T-helper 17 cell (primary cell): ENCODE measurements around the gene MYDGF. TPM values are rescaled to one million over a fixed set of nuclear protein-coding genes. Genes with fewer than 3 reads are reported as not detected.
"Not testable (repeated sequence)": the region's sequence is repeated elsewhere in the genome, so short reads cannot be mapped to it uniquely, and the experiment has no call there.

Experiments
- ATAC-seq: fragments of 150-1000 bp; cut with Tn5 transposase; 2 replicates; pipeline ENCODE4 v1.10.0; 2021; ENCODE audit warnings: mild to moderate bottlenecking, moderate library complexity
- DNase-seq, 3 donors: peaks; one replicate each; pipeline versions ENCODE4 v3.0.0 to v3.0.0-alpha.2; 2020 to 2021
- H3K9me3 ChIP-seq: one replicate; pipeline ENCODE4 v1.7.0; 2013; ENCODE audit warnings: low read length, mild to moderate bottlenecking; ENCODE audit not compliant: control insufficient read depth, poor library complexity, severe bottlenecking
- H3K27ac Mint-ChIP-seq: one replicate; pipeline ENCODE4 v1.8.0; 2022; ENCODE audit warnings: mild to moderate bottlenecking, moderate library complexity, mixed read lengths
- H3K27me3 Mint-ChIP-seq: one replicate; pipeline ENCODE4 v1.8.0; 2022; ENCODE audit warnings: mixed read lengths
- H3K36me3 Mint-ChIP-seq: one replicate; pipeline ENCODE4 v1.8.0; 2022; ENCODE audit warnings: low read depth, mixed read lengths
- H3K4me1 Mint-ChIP-seq: one replicate; pipeline ENCODE4 v1.8.0; 2022; ENCODE audit warnings: mild to moderate bottlenecking, mixed read lengths
- H3K4me3 Mint-ChIP-seq: one replicate; pipeline ENCODE4 v1.8.0; 2022; ENCODE audit warnings: mild to moderate bottlenecking, moderate library complexity, mixed read lengths
- total RNA-seq, 4 donors: library from RNA in 2 of 4; stranded (reverse) in 2 of 4; gene quantifications; one replicate each; pipeline ENCODE4 v1.2.3 and lab custom pipeline; 2022 to 2026

Gene MYDGF
- total RNA-seq, 2 donors from 2014 or later, result 33.9 to 37.9 TPM

DNA sequence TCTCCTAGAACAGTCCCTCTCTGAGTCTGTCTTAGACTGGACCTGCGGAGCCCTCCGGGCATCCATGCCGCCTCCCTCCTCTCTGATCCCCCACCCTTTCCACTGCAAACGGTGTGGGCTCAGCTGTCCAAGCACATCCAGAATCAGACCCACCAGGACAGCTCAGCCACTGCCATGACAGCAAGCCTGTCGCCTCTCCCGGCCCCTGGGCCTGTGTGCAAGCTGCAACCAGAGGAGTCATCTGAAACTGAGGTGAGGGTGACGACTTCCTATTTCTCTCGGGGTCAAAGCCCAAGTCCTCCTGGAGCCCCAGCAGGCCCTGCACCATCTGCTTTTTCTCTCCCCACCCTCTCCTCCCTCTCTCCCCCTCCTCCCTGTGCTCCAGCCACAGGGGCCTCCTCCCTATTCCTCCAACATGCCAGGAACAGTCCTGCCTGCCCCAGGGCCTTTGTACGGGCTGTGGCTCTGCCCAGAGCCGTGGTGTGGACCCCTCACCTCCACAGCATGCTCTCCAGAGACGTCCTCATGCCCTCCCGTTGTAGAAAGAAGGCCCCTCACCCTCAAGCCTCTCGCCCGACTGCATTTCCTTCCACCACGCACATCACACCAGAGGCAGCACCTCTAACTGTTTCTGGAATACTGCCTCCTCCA lies 23.5 kb upstream of the MYDGF start:
- ATAC-seq, result no peak
- H3K9me3 ChIP-seq, result no peaks in the 10 kb centered on the region
- no peak for DNase-seq
- H3K27me3 Mint-ChIP-seq, result no peaks in the 10 kb centered on the region
- no peak overlapping the region for H3K4me3 Mint-ChIP-seq
- H3K4me1 Mint-ChIP-seq, result peaks cover 2% of the 10 kb centered on the region
- peaks cover 5% of the 10 kb centered on the region for H3K36me3 Mint-ChIP-seq
- H3K27ac Mint-ChIP-seq, result no peak overlapping the region

GRCh38 chr19:4693078-4693350 lies 22.9 kb upstream of the MYDGF start:
- Mint-ChIP-seq H3K4me1 (no peaks in the 10 kb centered on the region), H3K27me3 (no peaks in the 10 kb centered on the region), H3K36me3 (peaks cover 5% of the 10 kb centered on the region), H3K4me3 (no peak overlapping the region), H3K27ac (no peak overlapping the region)
- no peaks in the 10 kb centered on the region for H3K9me3 ChIP-seq
- no peak for DNase-seq
- ATAC-seq, result no peak

DNA sequence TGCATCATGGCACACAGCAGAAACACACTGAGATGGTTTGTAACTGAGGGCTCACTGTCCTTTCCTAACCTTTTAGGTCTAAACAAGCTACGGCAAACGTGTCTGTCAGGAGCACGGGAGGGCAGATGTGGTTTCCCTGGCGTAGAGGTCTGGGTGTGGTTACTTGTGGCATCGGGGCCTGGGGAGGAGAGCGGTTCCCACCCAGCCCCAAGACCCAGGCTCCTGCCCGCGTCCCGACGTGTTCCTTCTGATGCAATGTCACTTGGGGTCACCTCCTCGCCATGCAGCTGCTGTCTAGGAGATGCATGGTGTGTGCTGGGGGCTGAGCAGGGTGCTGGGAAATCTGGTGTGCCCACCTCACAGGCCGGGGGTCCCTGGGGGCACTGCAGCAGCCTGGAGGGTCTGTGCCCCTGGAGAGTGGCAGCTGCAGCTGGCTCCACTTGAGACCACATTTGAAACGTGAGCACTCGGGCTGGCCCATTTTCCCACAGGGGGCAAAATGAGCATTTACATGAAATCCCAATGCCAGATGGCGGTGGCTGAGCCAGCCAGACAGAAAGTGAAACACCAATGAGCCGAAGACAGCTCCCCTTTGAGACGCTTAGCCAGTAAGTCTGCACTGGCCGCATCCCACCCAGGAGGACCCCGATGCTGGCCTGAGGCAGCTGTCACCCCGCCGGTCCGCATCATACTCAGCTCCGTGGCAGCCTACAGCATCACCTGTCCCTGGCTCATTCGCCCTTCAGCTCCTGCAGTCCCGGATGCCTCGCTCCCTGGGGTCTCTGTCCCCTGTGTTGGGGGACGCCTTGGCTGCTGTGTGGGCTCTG lies 22.3 kb upstream of the MYDGF start:
- H3K27ac Mint-ChIP-seq, result no peak overlapping the region
- DNase-seq (no peak), ATAC-seq (no peak)
- H3K36me3 Mint-ChIP-seq, result peaks cover 5% of the 10 kb centered on the region
- H3K9me3 ChIP-seq, result no peaks in the 10 kb centered on the region
- H3K4me1 Mint-ChIP-seq, result no peaks in the 10 kb centered on the region
- no peaks in the 10 kb centered on the region for H3K27me3 Mint-ChIP-seq
- no peak overlapping the region for H3K4me3 Mint-ChIP-seq

GRCh38 chr19:4691373-4691772 lies 21.2 kb upstream of the MYDGF start:
- no peak for ATAC-seq
- no peak overlapping the region for H3K4me3 Mint-ChIP-seq

GRCh38 chr19:4690361-4690760 lies 20.2 kb upstream of the MYDGF start:
- no peaks in the 10 kb centered on the region for H3K4me1 Mint-ChIP-seq
- ATAC-seq, result no peak
- H3K4me3 Mint-ChIP-seq, result no peak overlapping the region
- peaks cover 5% of the 10 kb centered on the region for H3K36me3 Mint-ChIP-seq
- no peaks in the 10 kb centered on the region for H3K9me3 ChIP-seq
- peak overlapping the region; percentile 45 for H3K27ac Mint-ChIP-seq
- DNase-seq, result no peak
- no peaks in the 10 kb centered on the region for H3K27me3 Mint-ChIP-seq

More at GRCh38 chr19:4691373-4691772, 21.2 kb upstream of the MYDGF start:
- peaks cover 5% of the 10 kb centered on the region for H3K36me3 Mint-ChIP-seq
- H3K4me1 Mint-ChIP-seq, result no peaks in the 10 kb centered on the region
- DNase-seq, result no peak
- no peaks in the 10 kb centered on the region for H3K27me3 Mint-ChIP-seq
- no peak overlapping the region for H3K27ac Mint-ChIP-seq
- H3K9me3 ChIP-seq, result no peaks in the 10 kb centered on the region

GRCh38 chr19:4689403-4689802 lies 19.3 kb upstream of the MYDGF start:
- Mint-ChIP-seq H3K27ac (no peak overlapping the region), H3K4me3 (no peak overlapping the region), H3K36me3 (peaks cover 5% of the 10 kb centered on the region), H3K4me1 (no peaks in the 10 kb centered on the region), H3K27me3 (no peaks in the 10 kb centered on the region)
- DNase-seq, result no peak
- no peak for ATAC-seq
- H3K9me3 ChIP-seq, result no peaks in the 10 kb centered on the region

- Mint-ChIP-seq H3K4me1 (no peaks in the 10 kb centered on the region), H3K36me3 (peaks cover 5% of the 10 kb centered on the region), H3K27me3 (no peaks in the 10 kb centered on the region), H3K27ac (no peak overlapping the region), H3K4me3 (no peak overlapping the region)
- ATAC-seq (no peak), DNase-seq (no peak)
- H3K9me3 ChIP-seq, result no peaks in the 10 kb centered on the region
Measured at GRCh38 chr19:4688587-4688986, 18.4 kb upstream of the MYDGF start.

DNA sequence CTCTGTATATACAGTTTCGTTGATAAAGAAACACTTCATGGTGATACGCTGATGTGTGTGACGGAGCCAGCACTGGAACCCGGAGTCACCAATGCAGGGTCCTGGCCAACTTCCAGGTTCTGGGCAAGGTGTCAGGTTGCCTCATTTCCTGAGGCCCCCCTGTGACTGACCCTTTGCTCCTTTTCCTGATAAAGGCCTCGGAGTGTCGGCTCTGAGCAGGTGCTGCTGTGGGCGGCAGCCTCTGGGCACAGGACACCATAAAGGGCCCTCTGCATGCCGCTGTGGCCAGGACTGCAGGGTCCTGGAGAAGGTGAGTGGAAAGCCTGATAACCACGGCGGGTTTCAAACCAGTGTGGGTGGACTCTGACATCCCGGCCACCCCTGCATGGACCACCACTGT lies 17.3 kb upstream of the MYDGF start:
- H3K27ac Mint-ChIP-seq, result no peak overlapping the region
- H3K36me3 Mint-ChIP-seq, result peaks cover 5% of the 10 kb centered on the region

GRCh38 chr19:4686700-4687099 lies 16.6 kb upstream of the MYDGF start:
- Mint-ChIP-seq H3K27me3 (no peaks in the 10 kb centered on the region), H3K36me3 (peaks cover 5% of the 10 kb centered on the region), H3K27ac (no peak overlapping the region), H3K4me1 (no peaks in the 10 kb centered on the region), H3K4me3 (no peak overlapping the region)
- no peaks in the 10 kb centered on the region for H3K9me3 ChIP-seq
- DNase-seq (no peak), ATAC-seq (no peak)

More for the DNA sequence above, 17.3 kb upstream of the MYDGF start:
- H3K27me3 Mint-ChIP-seq, result no peaks in the 10 kb centered on the region
- H3K4me3 Mint-ChIP-seq, result no peak overlapping the region
- DNase-seq (no peak), ATAC-seq (no peak)
- H3K9me3 ChIP-seq, result no peaks in the 10 kb centered on the region
- no peaks in the 10 kb centered on the region for H3K4me1 Mint-ChIP-seq

GRCh38 chr19:4684312-4685095 lies 14.4 kb upstream of the MYDGF start:
- ATAC-seq, result no peak

GRCh38 chr19:4682417-4683200 lies 12.5 kb upstream of the MYDGF start:
- no peaks in the 10 kb centered on the region for H3K27me3 Mint-ChIP-seq
- H3K36me3 Mint-ChIP-seq, result no peaks in the 10 kb centered on the region
- no peak overlapping the region for H3K4me3 Mint-ChIP-seq
- ATAC-seq, result no peak
- H3K27ac Mint-ChIP-seq, result no peak overlapping the region
- H3K9me3 ChIP-seq, result no peaks in the 10 kb centered on the region
- DNase-seq, result no peak
- H3K4me1 Mint-ChIP-seq, result no peaks in the 10 kb centered on the region

More at GRCh38 chr19:4684312-4685095, 14.4 kb upstream of the MYDGF start:
- DNase-seq, result no peak
- Mint-ChIP-seq H3K27ac (no peak overlapping the region), H3K4me1 (no peaks in the 10 kb centered on the region), H3K4me3 (no peak overlapping the region), H3K27me3 (no peaks in the 10 kb centered on the region), H3K36me3 (no peaks in the 10 kb centered on the region)
- H3K9me3 ChIP-seq, result no peaks in the 10 kb centered on the region

DNA sequence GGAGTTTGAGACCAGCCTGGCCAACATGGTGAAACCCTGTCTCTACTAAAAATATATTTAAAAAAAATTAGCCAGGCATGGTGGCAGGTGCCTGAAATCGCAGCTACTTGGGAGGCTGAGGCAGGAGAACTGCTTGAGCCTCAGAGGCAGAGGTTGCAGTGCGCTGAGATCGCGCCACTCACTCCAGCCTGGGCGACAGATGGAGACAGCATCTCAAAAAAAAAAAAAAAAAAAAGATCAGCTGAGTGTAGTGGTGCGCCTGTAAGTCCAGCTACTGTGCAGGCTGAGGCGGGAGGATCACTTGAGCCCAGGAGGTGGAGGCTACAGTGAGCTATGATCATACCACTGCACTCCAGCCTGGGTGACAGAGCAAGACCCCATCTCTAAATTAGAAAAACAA lies 9.9 kb upstream of the MYDGF start:
- not testable (repeated sequence) for H3K27ac Mint-ChIP-seq, H3K4me3 Mint-ChIP-seq, ATAC-seq, H3K9me3 ChIP-seq, H3K36me3 Mint-ChIP-seq, DNase-seq, H3K4me1 Mint-ChIP-seq, H3K27me3 Mint-ChIP-seq
